H1 (cell line): Measurements from ENCODE around the gene MUC2. TPM values are rescaled to one million over a fixed set of nuclear protein-coding genes. Genes with fewer than 3 reads are reported as not detected.

Source experiments
- CTCF ChIA-PET: fragments of 300-600 bp; sonication (Branson Sonifier 250); formaldehyde crosslinking; loops from one replicate; lab custom pipeline; 2021; ENCODE audit not compliant: partially characterized antibody; lab: Charles Lee
- POLR2A ChIA-PET: fragments of 300-600 bp; sonication (Branson Sonifier 250); formaldehyde crosslinking; loops from one replicate; lab custom pipeline; 2021; ENCODE audit warnings: inconsistent platforms; ENCODE audit not compliant: partially characterized antibody; lab: Charles Lee
- DNase-seq, 2 experiments: peaks; one replicate each; pipeline versions ENCODE4 v3.0.0 to v3.0.0-alpha.2; 2010 to 2022; ENCODE audit warnings: low spot score in 2 of 2, low read depth in 1 of 2, mixed read lengths in 1 of 2
- FAIRE-seq: peaks from 2 replicates; lab custom pipeline; 2011; peaks lifted over from hg19 to GRCh38; lab: Jason Lieb, UNC
- H2AFZ ChIP-seq: 2 replicates; pipeline ENCODE4 v1.8.1; 2012; ENCODE audit warnings: low read length, inconsistent platforms
- H2AK5ac ChIP-seq: 2 replicates; pipeline ENCODE4 v1.6.1; 2013; ENCODE audit warnings: low read depth, low read length
- H2BK120ac ChIP-seq: replicated peaks from 2 replicates; pipeline ENCODE3; 2013; ENCODE audit warnings: low read depth, low read length, inconsistent platforms
- H2BK12ac ChIP-seq: 2 replicates; pipeline ENCODE4 v1.6.1; 2013; ENCODE audit warnings: low read depth, low read length
- H2BK15ac ChIP-seq: 2 replicates; pipeline ENCODE4 v1.6.1; 2013; ENCODE audit warnings: low read length
- H2BK20ac ChIP-seq: 2 replicates; pipeline ENCODE4 v1.6.1; 2013; ENCODE audit warnings: low read length
- H2BK5ac ChIP-seq: 2 replicates; pipeline ENCODE4 v1.6.1; 2013; ENCODE audit warnings: low read depth, low read length
- H3K14ac ChIP-seq: 2 replicates; pipeline ENCODE4 v1.6.1; 2013; ENCODE audit warnings: inconsistent platforms; ENCODE audit not compliant: insufficient read length
- H3K18ac ChIP-seq: 2 replicates; pipeline ENCODE4 v1.6.1; 2013; ENCODE audit warnings: low read length; ENCODE audit errors: extremely low read depth
- H3K23ac ChIP-seq: 2 replicates; pipeline ENCODE4 v1.6.1; 2013; ENCODE audit warnings: inconsistent platforms; ENCODE audit not compliant: insufficient read length
- H3K23me2 ChIP-seq: 2 replicates; pipeline ENCODE4 v1.6.1; 2013; ENCODE audit warnings: low read depth, low read length
- H3K27ac ChIP-seq: 2 replicates; pipeline ENCODE4 v1.6.1; 2011; ENCODE audit warnings: low read depth, low read length, inconsistent platforms
- H3K27me3 ChIP-seq, 4 experiments: replicated peaks in 1 of 4; 1 replicate in 1 of 4; 2 replicates in 3 of 4; pipeline versions ENCODE4 v1.6.1 to v1.8.1; 2011 to 2013; ENCODE audit warnings: low read length in 3 of 4, mild to moderate bottlenecking in 3 of 4, inconsistent platforms in 2 of 4, mixed read lengths in 2 of 4, moderate library complexity in 1 of 4; ENCODE audit not compliant: control insufficient read depth in 3 of 4, insufficient read depth in 3 of 4; ENCODE audit errors: extremely low read depth in 1 of 4
- H3K36me3 ChIP-seq, 4 experiments: 2 replicates each; pipeline versions ENCODE4 v1.6.1 to v1.8.1; 2011 to 2013; ENCODE audit warnings: mild to moderate bottlenecking in 4 of 4, low read length in 3 of 4, moderate library complexity in 2 of 4, control low read depth in 1 of 4, inconsistent platforms in 1 of 4; ENCODE audit not compliant: insufficient read depth in 4 of 4, control insufficient read depth in 2 of 4
- H3K4ac ChIP-seq: replicated peaks from 2 replicates; pipeline ENCODE3; 2013; ENCODE audit warnings: low read length, low read depth, mixed read lengths, inconsistent platforms; ENCODE audit not compliant: insufficient read length
- H3K4me1 ChIP-seq, 4 experiments: replicated peaks in 1 of 4; 1 replicate in 1 of 4; 2 replicates in 3 of 4; pipeline versions ENCODE4 v1.6.1 to v1.8.1; 2011 to 2013; ENCODE audit warnings: low read length in 3 of 4, inconsistent platforms in 2 of 4, mixed read lengths in 1 of 4; ENCODE audit not compliant: insufficient read depth in 4 of 4, control insufficient read depth in 3 of 4
- H3K4me2 ChIP-seq, 2 experiments: 2 replicates each; pipeline versions ENCODE4 v1.6.1 to v1.8.1; 2011 to 2013; ENCODE audit warnings: low read depth in 2 of 2, low read length in 2 of 2, control low read depth in 1 of 2, inconsistent platforms in 1 of 2, mild to moderate bottlenecking in 1 of 2; ENCODE audit not compliant: insufficient read depth in 1 of 2
- H3K4me3 ChIP-seq, 4 experiments: fragments of 200-600, 300-600 bp in 1 of 4; sonication (generic), shearing (Covaris generic), sonication (Bioruptor Twin) in 1 of 4; 2 replicates each; pipeline versions ENCODE4 v1.5.1 to v1.8.1; 2011 to 2016; ENCODE audit warnings: low read length in 4 of 4, low read depth in 3 of 4, control low read depth in 2 of 4, inconsistent platforms in 2 of 4, mild to moderate bottlenecking in 2 of 4, mixed read lengths in 1 of 4, moderate library complexity in 1 of 4; ENCODE audit not compliant: insufficient read depth in 2 of 4; ENCODE audit errors: extremely low read depth in 1 of 4
- H3K56ac ChIP-seq: replicated peaks from 2 replicates; pipeline ENCODE3; 2013; ENCODE audit warnings: low read depth, mild to moderate bottlenecking, mixed read lengths, low read length, inconsistent platforms; ENCODE audit not compliant: insufficient read length
- H3K79me1 ChIP-seq: 2 replicates; pipeline ENCODE4 v1.6.1; 2013; ENCODE audit warnings: low read depth, low read length, control low read depth
- H3K79me2 ChIP-seq, 2 experiments: 2 replicates each; pipeline versions ENCODE4 v1.6.1 to v1.8.1; 2012 to 2013; ENCODE audit warnings: low read length in 2 of 2, mild to moderate bottlenecking in 2 of 2, inconsistent platforms in 1 of 2; ENCODE audit not compliant: insufficient read depth in 2 of 2, control insufficient read depth in 1 of 2
- H3K9ac ChIP-seq, 4 experiments: replicated peaks in 1 of 4; 1 replicate in 1 of 4; 2 replicates in 3 of 4; pipeline versions ENCODE4 v1.6.1 to v1.8.1; 2011 to 2013; ENCODE audit warnings: low read depth in 3 of 4, low read length in 3 of 4, control low read depth in 2 of 4, mild to moderate bottlenecking in 2 of 4, moderate library complexity in 2 of 4, inconsistent platforms in 1 of 4; ENCODE audit errors: extremely low read depth in 1 of 4
- H3K9me3 ChIP-seq, 2 experiments: 2 replicates each; pipeline versions ENCODE4 v1.6.1 to v1.8.1; 2012 to 2013; ENCODE audit warnings: mild to moderate bottlenecking in 2 of 2, moderate library complexity in 2 of 2, control low read depth in 1 of 2, inconsistent platforms in 1 of 2, low read depth in 1 of 2, low read length in 1 of 2, mixed read lengths in 1 of 2; ENCODE audit not compliant: insufficient read depth in 2 of 2
- H4K20me1 ChIP-seq, 2 experiments: replicated peaks in 1 of 2; 2 replicates each; pipeline versions ENCODE3 to v1.8.1; 2011 to 2013; ENCODE audit warnings: inconsistent platforms in 2 of 2, low read length in 2 of 2, mild to moderate bottlenecking in 1 of 2; ENCODE audit not compliant: insufficient read depth in 2 of 2, control insufficient read depth in 1 of 2
- H4K5ac ChIP-seq: 2 replicates; pipeline ENCODE4 v1.6.1; 2013; ENCODE audit warnings: low read length, low read depth, mixed read lengths, inconsistent platforms; ENCODE audit not compliant: insufficient read length
- H4K8ac ChIP-seq: 2 replicates; pipeline ENCODE4 v1.8.0; 2013; ENCODE audit warnings: mild to moderate bottlenecking, moderate library complexity, low read length, inconsistent platforms; ENCODE audit not compliant: insufficient read depth; ENCODE audit errors: extremely low read depth
- H4K91ac ChIP-seq: replicated peaks from 2 replicates; pipeline ENCODE3; 2013; ENCODE audit warnings: low read length, mixed read lengths, inconsistent platforms; ENCODE audit not compliant: insufficient read length
- ATF2 ChIP-seq: IDR thresholded peaks from 2 replicates; pipeline ENCODE4 v1.6.1; 2012; ENCODE audit warnings: low read length, inconsistent platforms
- MAX ChIP-seq: IDR thresholded peaks from 2 replicates; pipeline ENCODE4 v1.6.1; 2012; ENCODE audit warnings: inconsistent platforms
- RNF2 ChIP-seq: fragments of 200-900, 300-1000 bp; sonication (generic); IDR thresholded peaks from 2 replicates; pipeline ENCODE4 v1.7.1; 2016; ENCODE audit warnings: borderline replicate concordance, low read depth, mild to moderate bottlenecking, antibody characterized with exemption, low read length; ENCODE audit not compliant: poor library complexity, severe bottlenecking; ENCODE audit errors: missing control alignments
- RXRA ChIP-seq: IDR thresholded peaks from 2 replicates; pipeline ENCODE4 v1.6.1; 2011; ENCODE audit warnings: low read depth, mild to moderate bottlenecking, low read length, moderate library complexity; ENCODE audit not compliant: insufficient read depth
- SIN3A ChIP-seq, 2 experiments: IDR thresholded peaks in 1 of 2; conservative IDR thresholded peaks in 1 of 2; 2 replicates each; pipeline ENCODE4 v1.6.1; 2011 to 2012; ENCODE audit warnings: low read length in 2 of 2, improper control_type of control experiment in 1 of 2, low read depth in 1 of 2, mild to moderate bottlenecking in 1 of 2
- SIX5 ChIP-seq: IDR thresholded peaks from 2 replicates; pipeline ENCODE4 v1.6.1; 2011; ENCODE audit warnings: mild to moderate bottlenecking, low read depth, low read length
- TCF12 ChIP-seq: IDR thresholded peaks from 2 replicates; pipeline ENCODE4 v1.6.1; 2011; ENCODE audit warnings: low read depth, mild to moderate bottlenecking, low read length
- USF2 ChIP-seq: IDR thresholded peaks from 2 replicates; pipeline ENCODE4 v1.6.1; 2011; ENCODE audit warnings: low read length, improper control_type of control experiment
- WGBS, 2 experiments: shearing (Covaris generic) in 1 of 2; methylation state at CpG; one replicate each; pipeline versions ENCODE4 v1.1.6 to v1.1.7; 2013 to 2015; ENCODE audit warnings: low lambda C conversion rate in 2 of 2, mixed read lengths in 2 of 2, inconsistent platforms in 1 of 2, low coverage in 1 of 2, missing lambda C conversion rate in 1 of 2; ENCODE audit not compliant: insufficient replicate concordance in 2 of 2, insufficient coverage in 1 of 2, insufficient read length in 1 of 2; ENCODE audit errors: extremely low coverage in 1 of 2, missing lambda C conversion rate in 1 of 2; 5-methylcytosine and 5-hydroxymethylcytosine counted together
- polyA plus RNA-seq, 7 experiments: library from polyadenylated mRNA; depleted of rRNA in 3 of 7; stranded (reverse) in 5 of 7; unstranded in 2 of 7; fragments of >200 nt in 5 of 7; fragments of 200-250 nt in 2 of 7; gene quantifications; 1 replicate in 5 of 7; 2 replicates in 1 of 7; 4 replicates in 1 of 7; pipeline versions ENCODE4 v1.2.1 to v1.2.3, GENCODE V29; 2011 to 2013; ENCODE audit warnings: missing spikeins in 2 of 7, mixed read lengths in 2 of 7
- total RNA-seq: library from RNA; stranded (reverse); fragmentation: NEBNext Ultra II Directional; extraction: Animal tissue kit (Norgen Biotek cat#: 25700); gene quantifications from 2 replicates; pipeline ENCODE4 v1.2.1, GENCODE V29; 2021

The MUC2 gene
- total and polyA plus RNA-seq, 2 of the 8 experiments (the other 6 are each of a cell fraction or from before 2014, with no cell fraction given): not detected

GRCh38 chr11:1082728-1083620 lies 8.3 kb downstream of the MUC2 start:
- CTCF ChIA-PET: no interaction called here
- TF ChIP-seq SIX5 (no peak), ATF2 (no peak), USF2 (no peak), TCF12 (no peak), RNF2 (no peak), SIN3A (conservative IDR thresholded peaks at IDR 0.05 in 1 of 2, IDR thresholded peaks at IDR 0.05 in 1 of 2; ENCODE audit: low read depth in 1 of 2, low read length in 2 of 2) (no peak), RXRA (no peak), MAX (no peak)

More at GRCh38 chr11:1082728-1083620, 8.3 kb downstream of the MUC2 start:
- Histone ChIP-seq H3K27me3 (no peaks in the 10 kb centered on the region), H2BK15ac (no peak overlapping the region), H3K4ac (no peak overlapping the region), H3K23ac (no peak overlapping the region), H2AK5ac (no peak overlapping the region), H3K9ac (no peak overlapping the region), H3K23me2 (no peaks in the 10 kb centered on the region), H3K4me2 (no peak overlapping the region), H2BK5ac (no peak overlapping the region), H3K18ac (no peak overlapping the region), H3K4me3 (no peak overlapping the region), H4K20me1 (no peaks in the 10 kb centered on the region), H2BK12ac (no peak overlapping the region), H3K79me1 (no peaks in the 10 kb centered on the region), H3K56ac (no peak overlapping the region), H3K14ac (no peak overlapping the region), H3K4me1 (no peaks in the 10 kb centered on the region), H2BK120ac (no peak overlapping the region), H3K9me3 (peaks cover 0 to 7% of the 10 kb centered on the region in 2 experiments; a peak in 1 of 4 replicates), H2BK20ac (no peak overlapping the region), H4K5ac (no peak overlapping the region), H3K27ac (no peak overlapping the region), H4K8ac (0 out of 2 replicates have a peak overlapping the region, but pooled peaks have one; percentile 51), H3K36me3 (no peaks in the 10 kb centered on the region), H3K79me2 (no peaks in the 10 kb centered on the region), H4K91ac (no peak overlapping the region), H2AFZ (no peak overlapping the region)
- POLR2A ChIA-PET: no interaction called here
- FAIRE-seq (no peak), DNase-seq (no peak)
- 78% methylated on average over 27 of the region's 33 CpGs; no CpG with 5 or more reads in 1 of the 2 experiments for WGBS, 2 experiments
